ENCODE measurements around the gene CADPS.

CADPS gene

GRCh38 chr3:62532796-62533195 is 342.4 kb downstream of the CADPS start:
- Histone ChIP-seq H2AFZ (ENCODE audit: low read length) (no peak overlapping the region), H3K9ac (ENCODE audit: low read depth, low read length, poor library complexity, severe bottlenecking) (no peak overlapping the region), H3K4me2 (ENCODE audit: low read depth, low read length, poor library complexity, severe bottlenecking) (no peak overlapping the region), H3K4me3 (ENCODE audit: low read length, poor library complexity, severe bottlenecking) (no peak overlapping the region), H3F3A (ENCODE audit: low read depth) (no peaks in the 10 kb centered on the region), H3K9me2 (replicated peaks; ENCODE audit: low read depth, low read length) (no peaks in the 10 kb centered on the region), H3K27me3 (ENCODE audit: insufficient read depth, low read length, poor library complexity, severe bottlenecking) (no peaks in the 10 kb centered on the region), H3K79me2 (ENCODE audit: insufficient read depth, low read length) (no peaks in the 10 kb centered on the region), H3K4me1 (ENCODE audit: insufficient read depth, low read length, poor library complexity, severe bottlenecking) (no peaks in the 10 kb centered on the region), H3K36me3 (ENCODE audit: insufficient read depth, low read length) (no peaks in the 10 kb centered on the region), H4K20me1 (ENCODE audit: insufficient read depth, low read length, poor library complexity, severe bottlenecking) (no peaks in the 10 kb centered on the region), H3K9me3 (ENCODE audit: insufficient read depth, low read depth, low read length) (no peaks in the 10 kb centered on the region)
- TF ChIP-seq CTCF (conservative IDR thresholded peaks at IDR 0.05; ENCODE audit: low read length) (no peak), EZH2phosphoT487 (IDR thresholded peaks at IDR 0.05; ENCODE audit: borderline replicate concordance) (no peak)

GRCh38 chr3:62531981-62532380 is 343.2 kb downstream of the CADPS start:
- Histone ChIP-seq H3K9ac (ENCODE audit: low read depth, low read length, poor library complexity, severe bottlenecking) (no peak overlapping the region), H3K27me3 (ENCODE audit: insufficient read depth, low read length, poor library complexity, severe bottlenecking) (no peaks in the 10 kb centered on the region), H3K79me2 (ENCODE audit: insufficient read depth, low read length) (no peaks in the 10 kb centered on the region), H2AFZ (ENCODE audit: low read length) (no peak overlapping the region), H3K4me1 (ENCODE audit: insufficient read depth, low read length, poor library complexity, severe bottlenecking) (no peaks in the 10 kb centered on the region), H4K20me1 (ENCODE audit: insufficient read depth, low read length, poor library complexity, severe bottlenecking) (no peaks in the 10 kb centered on the region), H3K9me2 (replicated peaks; ENCODE audit: low read depth, low read length) (no peaks in the 10 kb centered on the region), H3K4me3 (ENCODE audit: low read length, poor library complexity, severe bottlenecking) (no peak overlapping the region), H3K9me3 (ENCODE audit: insufficient read depth, low read depth, low read length) (no peaks in the 10 kb centered on the region), H3F3A (ENCODE audit: low read depth) (no peaks in the 10 kb centered on the region), H3K4me2 (ENCODE audit: low read depth, low read length, poor library complexity, severe bottlenecking) (no peak overlapping the region), H3K36me3 (ENCODE audit: insufficient read depth, low read length) (no peaks in the 10 kb centered on the region)
- no peak for TF ChIP-seq CTCF (conservative IDR thresholded peaks at IDR 0.05; ENCODE audit: low read length)
- no peak for TF ChIP-seq EZH2phosphoT487 (IDR thresholded peaks at IDR 0.05; ENCODE audit: borderline replicate concordance)

- Histone ChIP-seq H3F3A (ENCODE audit: low read depth) (no peaks in the 10 kb centered on the region), H3K36me3 (ENCODE audit: insufficient read depth, low read length) (no peaks in the 10 kb centered on the region), H3K9ac (ENCODE audit: low read depth, low read length, poor library complexity, severe bottlenecking) (no peak overlapping the region), H3K4me3 (ENCODE audit: low read length, poor library complexity, severe bottlenecking) (no peak overlapping the region), H3K9me3 (ENCODE audit: insufficient read depth, low read depth, low read length) (no peaks in the 10 kb centered on the region), H3K4me1 (ENCODE audit: insufficient read depth, low read length, poor library complexity, severe bottlenecking) (no peaks in the 10 kb centered on the region), H2AFZ (ENCODE audit: low read length) (no peak overlapping the region), H3K27me3 (ENCODE audit: insufficient read depth, low read length, poor library complexity, severe bottlenecking) (no peaks in the 10 kb centered on the region), H4K20me1 (ENCODE audit: insufficient read depth, low read length, poor library complexity, severe bottlenecking) (no peaks in the 10 kb centered on the region), H3K4me2 (ENCODE audit: low read depth, low read length, poor library complexity, severe bottlenecking) (no peak overlapping the region), H3K9me2 (replicated peaks; ENCODE audit: low read depth, low read length) (no peaks in the 10 kb centered on the region), H3K79me2 (ENCODE audit: insufficient read depth, low read length) (no peaks in the 10 kb centered on the region)
- TF ChIP-seq EZH2phosphoT487 (IDR thresholded peaks at IDR 0.05; ENCODE audit: borderline replicate concordance): no peak
- no peak for TF ChIP-seq CTCF (conservative IDR thresholded peaks at IDR 0.05; ENCODE audit: low read length)
Measured at GRCh38 chr3:62531493-62531892, 343.7 kb downstream of the CADPS start.

Data from Loucy (cell line).